BJ (cell line): ENCODE results near the gene LCP1. TPM values are rescaled to one million over a fixed set of nuclear protein-coding genes. Genes with fewer than 3 reads are reported as not detected.

Experiments
- CTCF ChIA-PET: fragments of 350-600 bp; formaldehyde crosslinking; extraction: SDS; loops from one replicate; lab custom pipeline; 2021; ENCODE audit warnings: antibody characterized with exemption, inconsistent platforms; lab: Yijun Ruan, JAX
- POLR2A ChIA-PET: fragments of 300-600 bp; sonication (Branson Sonifier 250); formaldehyde crosslinking; extraction: SDS; loops from one replicate; lab custom pipeline; 2021; ENCODE audit warnings: antibody characterized with exemption; lab: Charles Lee
- DNase-seq: peaks from one replicate; pipeline ENCODE4 v3.0.0-alpha.2; 2011; ENCODE audit warnings: low read depth
- H3K27me3 ChIP-seq: 2 replicates; pipeline ENCODE4 v1.6.0; 2011; ENCODE audit warnings: low read length; ENCODE audit not compliant: control insufficient read depth, insufficient read depth
- H3K36me3 ChIP-seq: 2 replicates; pipeline ENCODE4 v1.5.1; 2011; ENCODE audit warnings: low read length; ENCODE audit not compliant: control insufficient read depth, insufficient read depth
- H3K4me3 ChIP-seq: 2 replicates; pipeline ENCODE4 v1.5.1; 2011; ENCODE audit warnings: low read depth, mild to moderate bottlenecking, control low read depth, low read length
- CTCF ChIP-seq: IDR thresholded peaks from 2 replicates; pipeline ENCODE4 v1.5.1; 2011; ENCODE audit warnings: low read depth, mild to moderate bottlenecking, control low read depth, inconsistent platforms, low read length, moderate library complexity; ENCODE audit not compliant: insufficient read depth
- polyA plus RNA-seq: library from polyadenylated mRNA; depleted of rRNA; stranded (reverse); fragments of >200 nt; gene quantifications from 2 replicates; pipeline ENCODE4 v1.2.3, GENCODE V29; 2011

Gene LCP1
- polyA plus RNA-seq, 1 experiment: 0.06 TPM

GRCh38 chr13:46202188-46202795 lies 20.3 kb upstream of the LCP1 start:
- CTCF ChIA-PET: no interaction called here
- TF ChIP-seq CTCF: no peak
- POLR2A ChIA-PET: no interaction called here
- no peak overlapping the region for H3K4me3 ChIP-seq
- DNase-seq: no peak
- no peaks in the 10 kb centered on the region; the same call in 1 of the 2 replicates for H3K27me3 ChIP-seq
- no peaks in the 10 kb centered on the region for H3K36me3 ChIP-seq

- Histone ChIP-seq H3K27me3 (no peaks in the 10 kb centered on the region; the same call in 1 of the 2 replicates), H3K36me3 (no peaks in the 10 kb centered on the region), H3K4me3 (no peak overlapping the region)
- ChIA-PET POLR2A (no interaction called here), CTCF (interaction anchor here (0.7 kb wide), 1 partner anchor 12 kb away, joined by 3 read pairs; no protein-coding TSS in a partner anchor)
- TF ChIP-seq CTCF: no peak
- DNase-seq: no peak
These were observed 16.8 kb upstream of the LCP1 start for GRCh38 chr13:46198696-46199193.

- H3K4me3 ChIP-seq: no peak overlapping the region
- ChIA-PET POLR2A (no interaction called here), CTCF (no interaction called here)
- TF ChIP-seq CTCF: no peak
- no peaks in the 10 kb centered on the region; the same call in 1 of the 2 replicates for H3K27me3 ChIP-seq
- H3K36me3 ChIP-seq: no peaks in the 10 kb centered on the region
- no peak for DNase-seq
These were observed 15.5 kb upstream of the LCP1 start for GRCh38 chr13:46197299-46198048.

GRCh38 chr13:46195016-46195415 lies 13.0 kb upstream of the LCP1 start:
- TF ChIP-seq CTCF: no peak
- H3K4me3 ChIP-seq: no peak overlapping the region
- DNase-seq: no peak
- POLR2A ChIA-PET: no interaction called here
- CTCF ChIA-PET: interaction anchor here (0.9 kb wide), 1 partner anchor 35 kb away, joined by 4 read pairs; no protein-coding TSS in a partner anchor
- H3K27me3 ChIP-seq: no peaks in the 10 kb centered on the region; the same call in 1 of the 2 replicates
- H3K36me3 ChIP-seq: no peaks in the 10 kb centered on the region

- no peak for DNase-seq
- Histone ChIP-seq H3K27me3 (no peaks in the 10 kb centered on the region; the same call in 1 of the 2 replicates), H3K36me3 (no peaks in the 10 kb centered on the region), H3K4me3 (no peak overlapping the region)
- no peak for TF ChIP-seq CTCF
- ChIA-PET CTCF (interaction anchor here (1.0 to 1.5 kb wide), 2 partner anchors 32 to 62 kb away, joined by 3 to 4 read pairs; no protein-coding TSS in a partner anchor), POLR2A (no interaction called here)
These were observed 10.4 kb upstream of the LCP1 start for GRCh38 chr13:46192412-46192811.
